GM19468 (cell line): Measurements from ENCODE around the gene JCHAIN.
A peak's percentile ranks its signal among the peaks of the same experiment; 100 is the strongest.
"Not testable (repeated sequence)": the region's sequence is repeated elsewhere in the genome, so short reads cannot be mapped to it uniquely, and the experiment has no call there.

Experiments
- ATAC-seq: cut with Tn5 transposase; IDR thresholded peaks from one replicate; pipeline ENCODE4 v1.9.1; 2021; ENCODE audit warnings: mild to moderate bottlenecking, moderate library complexity, moderate number of reproducible peaks; ENCODE audit not compliant: unreplicated experiment; ENCODE audit errors: extremely low read depth

Gene JCHAIN

DNA sequence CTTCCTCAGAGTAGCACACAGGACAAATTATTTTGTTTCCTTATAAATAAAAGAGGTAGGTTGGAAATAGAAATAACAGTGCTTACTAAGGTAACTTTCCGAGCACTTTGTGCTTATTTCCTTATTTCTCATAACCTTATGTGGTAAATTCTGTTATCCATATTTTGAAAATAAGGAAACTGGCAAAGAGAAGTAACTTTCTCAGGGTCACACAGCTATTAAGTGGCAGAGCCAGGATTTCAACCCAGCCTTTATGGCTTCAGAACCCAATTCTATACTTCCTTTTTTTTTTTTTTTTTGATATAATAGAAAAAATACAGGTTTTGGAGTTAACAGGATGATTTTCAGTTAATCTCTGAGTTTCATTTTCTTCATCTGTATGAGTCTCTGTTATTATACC, 25.4 kb upstream of the JCHAIN start:
- ATAC-seq = no peak

DNA sequence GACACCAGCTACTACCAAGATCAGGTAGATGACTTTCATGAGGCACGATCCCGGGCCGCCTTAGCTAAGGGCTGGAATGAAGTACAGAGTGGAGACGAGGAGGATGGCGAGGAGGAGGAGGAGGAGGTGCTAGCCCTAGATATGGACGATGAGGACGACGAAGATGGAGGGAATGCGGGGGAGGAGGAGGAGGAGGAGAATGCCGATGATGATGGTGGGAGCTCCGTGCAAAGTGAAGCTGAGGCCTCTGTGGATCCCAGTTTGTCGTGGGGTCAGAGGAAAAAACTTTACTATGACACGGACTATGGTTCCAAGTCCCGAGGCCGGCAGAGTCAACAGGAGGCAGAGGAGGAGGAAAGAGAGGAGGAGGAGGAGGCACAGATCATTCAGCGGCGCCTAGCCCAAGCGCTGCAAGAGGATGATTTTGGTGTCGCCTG, 22.5 kb upstream of the JCHAIN start:
- no peak for ATAC-seq

DNA sequence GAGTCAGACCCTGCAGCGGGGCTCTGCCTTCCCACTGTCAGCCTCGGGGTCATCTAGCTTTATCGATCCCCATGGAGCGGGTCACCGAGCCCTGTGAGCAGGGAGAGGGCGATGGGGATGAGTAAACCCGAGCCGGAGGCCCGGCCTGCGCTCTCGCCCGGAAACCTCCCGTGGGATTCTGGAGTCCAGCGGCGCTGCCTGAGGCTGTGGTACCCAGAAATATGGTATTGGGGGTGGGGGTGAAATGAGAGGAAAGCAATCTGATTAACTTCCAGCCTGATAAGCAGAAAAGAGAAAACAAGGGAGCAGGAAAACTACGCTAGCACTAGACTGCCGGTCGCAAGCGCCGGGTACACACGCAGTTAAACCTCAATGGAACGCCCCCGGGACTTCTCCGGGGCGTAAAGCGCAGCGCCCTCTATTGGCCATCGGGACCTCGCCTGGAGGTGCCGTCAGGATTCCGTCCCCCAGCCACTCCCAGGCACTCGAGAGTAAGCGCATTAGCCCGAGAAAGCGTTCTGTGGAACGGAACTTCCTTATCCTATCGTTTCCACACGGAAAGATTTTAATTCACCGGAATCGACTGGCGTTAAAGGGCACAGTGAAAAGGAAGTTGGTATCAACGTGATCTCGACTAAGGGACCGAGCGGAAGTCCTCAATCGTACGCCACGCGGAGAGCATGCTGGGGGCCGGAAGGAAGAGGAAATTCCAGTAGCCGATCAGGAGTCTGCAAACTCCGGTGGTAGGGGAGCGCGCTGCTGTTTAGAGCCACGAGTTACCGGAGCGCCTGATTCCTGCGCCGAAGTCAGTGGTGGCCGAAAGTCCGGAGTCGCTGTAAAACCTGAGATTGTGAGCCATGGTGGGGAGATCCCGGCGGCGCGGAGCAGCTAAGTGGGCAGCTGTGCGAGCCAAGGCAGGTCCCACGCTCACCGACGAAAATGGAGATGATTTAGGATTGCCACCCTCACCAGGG, 21.8 kb upstream of the JCHAIN start, which contains the start of gene UTP3:
TSS of gene UTP3 (plus strand) at position 712 of the 974 bp plus-strand sequence. CDS start at position 858, 146 bp downstream.
- peak; percentile 95 for ATAC-seq

DNA sequence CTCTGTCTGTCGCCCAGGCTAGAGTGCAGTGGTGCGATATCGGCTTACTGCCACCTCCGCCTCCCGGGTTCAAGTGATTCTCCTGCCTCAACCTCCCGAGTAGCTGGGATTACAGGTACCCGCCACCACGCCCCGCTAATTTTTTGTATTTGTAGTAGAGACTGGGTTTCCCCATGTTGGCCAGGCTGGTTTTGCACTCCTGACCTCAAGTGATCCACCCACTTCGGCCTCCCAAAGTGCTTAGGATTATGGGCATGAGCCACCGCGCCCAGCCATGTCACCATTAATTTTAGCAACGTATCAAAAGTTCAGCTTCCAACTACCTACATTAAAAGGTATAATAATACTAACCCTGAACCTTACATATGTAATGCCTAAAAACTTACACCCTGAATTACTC, 21.1 kb upstream of the JCHAIN start:
- no peak for ATAC-seq

DNA sequence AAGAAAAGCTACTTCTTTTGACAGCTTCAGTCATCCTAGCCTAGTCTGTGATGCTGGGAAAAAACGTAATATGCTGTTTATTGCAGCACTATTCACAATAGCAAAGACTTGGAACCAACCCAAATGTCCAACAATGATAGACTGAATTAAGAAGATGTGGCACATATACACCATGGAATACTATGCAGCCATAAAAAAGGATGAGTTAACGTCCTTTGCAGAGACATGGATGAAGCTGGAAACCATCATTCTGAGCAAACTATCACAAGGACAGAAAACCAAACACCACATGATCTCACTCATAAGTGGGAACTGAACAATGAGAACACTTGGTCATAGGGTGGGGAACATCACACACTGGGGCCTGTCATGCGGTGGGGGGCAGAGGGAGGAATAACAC, 15.8 kb upstream of the JCHAIN start:
- not testable (repeated sequence) for ATAC-seq

DNA sequence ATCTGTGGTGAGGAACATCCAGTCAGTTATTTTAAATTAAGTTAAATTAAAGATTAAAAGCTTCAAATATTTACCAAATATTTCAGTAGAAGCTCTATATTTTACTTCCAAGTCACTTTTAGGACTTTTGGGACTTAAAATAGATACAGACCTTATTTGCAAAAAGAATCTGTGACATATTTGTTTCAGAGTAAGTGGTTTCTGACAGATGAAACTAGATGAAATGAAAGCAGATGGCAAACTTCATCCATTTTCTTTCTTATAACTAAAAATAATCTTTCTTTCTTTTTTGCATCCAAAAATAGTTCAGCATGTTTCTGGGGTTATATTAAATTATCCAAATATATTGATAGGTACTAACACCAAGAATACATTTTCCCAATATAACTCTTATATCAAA, 15.4 kb upstream of the JCHAIN start:
- no peak for ATAC-seq

DNA sequence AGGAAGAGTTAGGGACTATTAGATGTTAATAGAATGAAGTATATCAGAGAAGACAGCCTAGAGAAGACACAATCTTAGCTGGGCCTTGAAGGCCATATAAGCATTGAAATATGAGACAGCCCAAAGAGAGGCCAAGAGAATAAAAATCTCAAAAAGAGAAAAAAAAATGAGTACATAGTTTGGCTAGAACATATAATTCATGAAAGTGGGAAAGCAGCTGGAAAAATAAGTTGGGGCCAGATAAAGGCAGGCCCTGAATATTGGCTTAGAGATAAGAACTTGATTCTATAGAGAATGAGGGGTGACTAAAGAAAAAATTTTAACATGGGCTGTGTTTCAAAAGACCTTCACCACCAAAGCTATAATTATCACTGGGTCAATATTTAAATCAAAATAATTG, 14.6 kb upstream of the JCHAIN start:
- no peak for ATAC-seq

DNA sequence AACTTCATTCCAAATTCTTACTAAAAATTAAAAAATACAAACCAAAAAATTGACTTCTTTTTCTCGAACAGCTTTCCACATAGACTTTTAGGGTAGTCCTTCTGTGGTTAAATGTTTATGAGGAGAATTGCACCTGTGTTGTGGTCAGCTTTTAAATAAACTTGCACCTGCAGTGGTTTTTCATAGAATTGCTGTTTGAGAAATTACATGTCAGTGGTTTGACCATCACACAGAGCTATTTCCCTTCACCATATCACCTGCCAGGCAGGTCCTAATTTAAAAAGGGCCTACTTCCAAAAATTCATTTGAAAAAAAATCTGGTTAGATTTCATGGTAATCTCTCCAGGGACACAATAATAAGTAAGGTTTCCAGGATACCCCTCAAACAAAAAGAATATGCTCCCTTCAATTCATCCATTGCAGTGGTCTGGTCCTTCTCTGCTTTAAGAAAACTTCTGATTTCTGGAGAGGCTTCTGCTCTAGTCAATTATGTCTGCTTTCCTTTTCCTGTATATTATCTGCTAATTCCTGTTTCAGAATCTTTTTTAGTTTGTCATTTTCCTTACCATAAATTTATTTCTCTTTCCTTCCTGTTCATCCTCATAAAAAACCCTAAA, 12.2 kb upstream of the JCHAIN start:
- peak; percentile 62 for ATAC-seq

DNA sequence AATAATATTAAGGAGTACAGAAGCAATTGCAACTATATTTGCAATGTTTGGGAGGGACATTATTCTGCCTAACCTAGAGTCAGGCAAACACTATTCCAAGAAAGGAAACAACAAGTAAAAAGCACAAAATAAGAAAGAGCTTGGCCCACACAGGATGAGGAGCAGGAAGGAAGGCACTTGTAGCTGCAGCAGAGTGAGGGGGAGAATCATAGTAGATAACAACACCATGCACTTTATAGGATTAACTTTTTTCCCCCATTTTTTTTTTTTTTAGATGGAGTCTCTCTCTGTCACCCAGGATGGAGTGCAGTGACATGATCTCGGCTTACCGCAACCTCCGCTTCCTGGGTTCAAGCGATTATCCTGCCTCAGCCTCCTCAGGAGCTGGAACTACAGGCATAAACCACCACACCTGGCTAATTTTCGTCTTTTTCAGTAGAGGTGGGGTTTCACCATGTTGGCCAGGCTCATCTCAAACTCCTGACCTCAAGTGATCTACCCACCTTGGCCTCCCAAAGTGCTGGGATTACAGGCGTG, 10.3 kb upstream of the JCHAIN start:
- ATAC-seq = no peak

DNA sequence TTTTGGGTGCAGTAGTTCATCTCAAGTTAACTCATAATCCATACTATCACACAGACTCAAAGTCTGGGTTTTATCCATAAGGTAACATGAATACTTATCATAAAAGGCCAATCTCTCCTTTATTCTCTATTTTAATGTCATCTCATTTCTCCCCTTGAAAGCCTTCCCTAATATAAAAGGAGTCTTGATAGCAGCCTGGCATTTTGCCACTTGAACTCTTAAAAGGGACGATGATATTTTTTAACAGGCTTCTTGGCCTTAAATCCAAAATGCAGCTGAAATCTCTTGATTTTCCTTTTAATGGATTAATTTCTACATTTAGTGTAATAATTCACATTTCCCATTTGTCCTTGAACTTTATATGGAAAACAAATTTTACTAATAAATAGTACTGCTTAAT, 8.4 kb upstream of the JCHAIN start:
- no peak for ATAC-seq

DNA sequence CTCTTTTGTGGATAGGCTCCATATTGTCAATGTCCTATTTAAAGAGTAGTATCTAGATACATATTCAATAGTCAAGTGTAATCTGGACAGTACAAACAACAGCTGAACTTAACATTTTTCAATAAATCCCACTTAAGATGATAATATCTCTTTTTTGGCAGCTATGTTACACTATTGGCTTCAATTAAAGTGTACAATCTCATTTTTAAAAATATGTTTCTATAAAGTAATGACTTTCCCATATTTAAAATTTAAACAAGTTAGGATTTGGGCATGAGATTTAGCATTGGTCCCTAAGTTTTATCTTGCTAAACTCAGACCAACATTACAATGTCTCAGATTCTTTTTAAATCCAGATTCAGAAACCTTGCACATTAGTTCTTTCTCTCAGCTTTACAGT, 7.9 kb upstream of the JCHAIN start:
- no peak for ATAC-seq

DNA sequence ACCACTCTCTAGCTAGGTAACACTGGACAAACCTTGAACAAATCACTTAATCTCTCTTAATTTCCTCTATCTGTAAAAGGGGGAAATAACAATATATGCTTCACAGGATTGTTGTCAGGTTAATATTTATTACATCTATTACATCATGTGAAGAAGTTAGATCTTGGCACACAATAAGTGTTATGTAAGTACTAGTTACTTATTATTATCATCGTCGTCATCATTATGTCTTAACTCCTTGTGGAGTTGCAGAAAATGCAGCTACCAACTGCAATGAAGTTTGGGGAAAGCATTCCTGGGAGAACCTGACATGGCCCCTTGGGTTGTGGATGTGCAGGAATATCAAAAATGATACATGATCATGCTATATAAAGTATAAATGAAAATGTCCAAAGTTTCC, 4.8 kb upstream of the JCHAIN start:
- no peak for ATAC-seq

DNA sequence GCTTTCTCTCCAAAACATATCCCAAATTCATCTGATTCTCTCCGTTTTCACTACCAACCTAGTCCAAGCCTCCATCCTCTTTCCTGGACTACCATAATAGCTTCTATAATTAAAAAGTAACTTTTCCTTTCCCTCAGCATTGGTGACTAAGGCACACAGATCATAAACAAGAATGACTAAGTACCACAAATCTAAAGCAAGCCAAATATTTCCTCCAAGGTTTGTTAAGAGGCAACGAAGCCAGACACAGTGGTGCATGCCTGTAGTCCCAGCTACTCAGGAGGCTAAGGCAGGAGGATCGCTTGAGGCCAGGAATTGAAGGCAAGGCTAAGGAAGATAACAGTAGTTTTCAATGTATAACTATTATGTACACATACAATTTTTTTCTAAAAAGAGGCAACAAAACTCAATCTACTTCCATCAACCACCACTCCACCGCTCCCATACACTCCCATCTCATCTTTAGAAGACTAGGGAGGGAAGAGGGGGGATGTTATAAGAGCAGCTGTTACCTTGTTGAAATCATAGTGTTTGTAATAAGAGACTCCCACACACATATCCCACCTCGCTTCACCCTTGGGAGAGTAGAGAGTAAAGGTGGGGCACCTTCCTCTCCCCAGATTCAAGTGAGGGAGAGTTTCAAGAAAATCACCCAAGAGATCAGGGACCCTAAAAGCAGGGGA, 4.2 kb upstream of the JCHAIN start:
- ATAC-seq = no peak

DNA sequence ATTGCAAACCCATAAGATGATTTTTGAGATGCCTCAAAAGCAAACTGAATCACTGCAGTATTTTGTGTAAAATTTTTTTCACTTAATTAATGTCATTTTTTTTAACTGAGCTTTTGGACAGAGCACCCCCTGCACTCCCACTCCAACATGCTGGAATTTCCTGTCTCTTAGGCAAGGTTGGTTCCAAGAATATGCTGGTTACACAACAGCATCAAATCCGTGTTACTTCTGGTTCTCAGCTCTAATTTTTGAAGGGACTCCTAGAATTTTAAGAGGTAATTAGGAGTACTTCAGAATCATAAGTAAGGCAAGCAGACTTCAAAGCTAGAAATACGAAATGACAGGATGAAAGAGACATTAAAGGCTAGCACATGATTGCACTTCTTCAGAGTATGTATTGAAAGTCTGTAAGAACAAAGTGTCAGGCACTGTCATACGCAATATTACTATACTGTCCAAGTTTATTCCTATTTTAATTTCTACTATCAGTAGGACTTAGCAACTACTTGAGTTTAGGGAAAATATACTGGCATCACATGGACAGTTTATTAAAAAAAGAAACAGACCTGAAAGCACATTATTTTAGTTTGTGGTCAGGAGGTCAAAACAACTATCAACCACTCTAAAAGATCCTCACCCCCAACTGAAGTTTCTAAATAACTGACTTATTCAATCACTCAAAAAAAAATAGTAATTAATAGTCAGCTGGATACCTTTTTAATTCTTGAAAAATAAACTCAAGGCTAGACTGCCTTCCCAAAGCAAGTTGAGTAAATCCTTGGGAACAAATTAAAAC, 1.6 kb upstream of the JCHAIN start:
- ATAC-seq = no peak

DNA sequence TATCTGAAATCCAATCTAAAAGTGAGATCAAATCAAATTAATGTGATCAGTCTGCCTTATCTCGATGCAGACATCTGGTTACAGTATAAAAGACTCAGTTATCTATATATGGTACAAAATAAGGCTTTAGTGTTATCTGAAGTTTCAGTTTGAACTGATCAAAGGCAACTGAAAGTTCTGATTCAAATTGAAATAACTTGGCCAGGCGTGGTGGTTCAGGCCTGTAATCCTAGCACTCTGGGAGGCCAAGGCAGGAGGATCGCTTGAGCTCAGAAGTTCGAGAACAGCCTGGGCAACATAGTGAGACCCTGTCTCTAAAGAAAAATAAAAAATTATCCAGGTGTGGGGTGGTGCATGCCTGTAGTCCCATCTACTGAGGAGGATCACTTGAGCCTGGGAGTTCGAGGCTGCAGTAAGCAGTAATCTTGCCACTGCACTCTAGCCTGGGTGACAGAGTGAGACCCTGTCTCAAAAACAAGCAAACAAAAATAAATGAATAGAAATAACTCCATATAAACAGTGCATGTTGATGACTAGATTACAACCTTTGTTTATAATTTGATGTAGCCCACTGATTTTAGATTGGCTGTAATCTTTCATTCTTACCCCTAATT, 4.9 kb downstream of the JCHAIN start:
- not testable (repeated sequence) for ATAC-seq

DNA sequence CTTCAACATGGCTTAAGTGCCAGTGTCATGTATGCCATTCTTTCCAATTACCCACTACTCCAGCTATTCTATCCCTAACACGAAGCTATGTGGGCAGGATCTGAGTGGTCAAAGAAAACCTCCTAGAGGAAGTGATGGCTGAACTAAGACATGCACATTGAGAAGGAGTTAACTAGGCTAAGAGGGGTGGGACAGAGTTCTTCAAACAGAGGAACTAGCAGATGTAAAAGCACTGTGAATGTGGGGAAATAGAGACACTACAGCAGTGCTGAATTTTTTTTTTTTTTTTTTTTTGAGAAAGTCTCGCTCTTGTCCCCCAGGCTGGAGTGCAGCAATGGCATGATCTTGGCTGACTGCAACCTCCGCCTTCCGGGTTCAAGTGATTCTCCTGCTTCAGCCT, 6.2 kb downstream of the JCHAIN start:
- ATAC-seq = no peak

DNA sequence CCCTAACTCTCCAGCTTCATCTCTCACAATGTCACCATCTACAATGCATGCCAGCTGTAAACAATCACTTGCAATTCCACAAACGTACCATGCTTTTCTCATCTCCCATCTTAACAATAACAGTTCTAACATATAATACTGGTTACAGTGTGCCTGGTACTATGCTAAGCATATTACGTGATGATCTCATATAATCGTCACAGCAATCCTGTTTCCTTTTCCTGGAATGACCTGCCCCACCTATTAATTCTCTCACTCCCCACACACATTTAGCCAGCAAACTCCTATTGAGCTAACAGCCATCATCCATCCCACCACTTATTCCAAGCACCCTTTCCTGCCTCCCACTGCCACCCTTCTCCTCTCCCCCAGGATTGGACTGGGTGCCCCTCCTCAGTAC, 7.9 kb downstream of the JCHAIN start:
- ATAC-seq = no peak

DNA sequence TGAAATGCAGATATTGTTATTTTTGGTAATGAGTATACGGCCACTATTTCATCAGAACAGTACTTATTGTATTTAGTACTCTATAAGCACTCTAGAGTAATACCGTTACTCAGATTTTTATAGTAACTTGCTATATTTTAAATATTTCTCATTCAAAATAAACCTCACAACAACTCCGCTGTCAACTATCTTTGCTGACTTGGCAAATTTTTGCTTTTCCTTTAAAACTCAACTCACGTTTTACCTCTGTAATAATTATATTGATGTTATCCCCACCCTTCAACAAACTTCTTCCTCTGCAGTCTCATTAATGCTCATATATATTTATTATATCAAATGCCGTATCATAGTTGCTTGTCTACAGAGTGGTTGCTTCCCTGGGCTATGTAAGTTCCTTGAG, 9.0 kb downstream of the JCHAIN start:
- no peak for ATAC-seq

DNA sequence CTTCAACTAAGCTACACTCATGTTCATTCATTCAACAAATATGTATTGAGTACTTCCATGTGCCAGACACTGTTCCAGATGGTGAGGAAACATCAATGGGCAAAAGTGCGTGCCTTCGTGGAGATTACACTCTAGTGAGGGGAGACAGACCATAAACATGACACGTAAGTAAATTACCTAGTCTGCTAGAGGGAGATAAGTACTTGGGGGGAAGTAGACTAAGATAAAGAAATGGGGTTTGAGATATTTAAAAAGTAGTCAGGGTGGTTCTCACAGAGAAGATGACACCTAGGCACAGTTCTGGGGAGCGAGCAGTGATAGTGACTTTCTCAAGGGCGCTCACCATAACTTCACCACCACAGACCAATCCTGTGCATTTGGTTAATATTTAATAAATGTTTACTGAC, 11.7 kb downstream of the JCHAIN start:
- no peak for ATAC-seq
